HCT116 (cell line): ENCODE measurements around the gene MRPL11. TPM values are rescaled to one million over a fixed set of nuclear protein-coding genes. Genes with fewer than 3 reads are reported as not detected.

Experiments used
- ATAC-seq: fragments of 200-7000 bp; cut with Tn5 transposase; 2 replicates; pipeline ENCODE4 v1.9.1; 2020; ENCODE audit warnings: mild to moderate bottlenecking, moderate library complexity
- BruUV-seq: library from RNA; stranded (reverse); fragments of 400-500 nt; replicated peaks from 2 replicates; lab custom pipeline; 2021; lab: Mats Ljungman, UMichigan
- CTCF ChIA-PET: fragments of 300-600 bp; sonication (Branson Sonifier 250); formaldehyde crosslinking; loops from one replicate; lab custom pipeline; 2021; ENCODE audit warnings: antibody characterized with exemption; lab: Charles Lee
- POLR2A ChIA-PET: fragments of 300-600, 350-600 bp; sonication (Branson Sonifier 250); formaldehyde crosslinking; loops from one replicate; lab custom pipeline; 2021; ENCODE audit warnings: antibody characterized with exemption; lab: Charles Lee
- RAD21 ChIA-PET, 2 experiments: fragments of 300-600 bp; sonication (Branson Sonifier 250); formaldehyde crosslinking; loops; one replicate each; lab custom pipeline; 2023; ENCODE audit warnings: low total read pairs in 2 of 2; ENCODE audit not compliant: uncharacterized antibody in 2 of 2, unreplicated experiment in 2 of 2, low non-redundant PET in 1 of 2; lab: Charles Lee
- DNase-seq: peaks from one replicate; pipeline ENCODE4 v3.0.0-alpha.2; 2010; ENCODE audit warnings: low read depth, low spot score
- H2AFZ ChIP-seq: fragments of 200-600 bp; shearing (Covaris generic), sonication (generic); 2 replicates; pipeline ENCODE4 v1.6.1; 2017; ENCODE audit warnings: low read depth, mixed run types, mixed read lengths, antibody characterized with exemption, low read length; ENCODE audit not compliant: poor library complexity, severe bottlenecking
- H3K27ac ChIP-seq: 2 replicates; pipeline ENCODE4 v1.5.1; 2012; ENCODE audit warnings: low read depth, low read length
- H3K27me3 ChIP-seq: fragments of 200-600 bp; sonication (generic); 2 replicates; pipeline ENCODE4 v1.6.1; 2016; ENCODE audit warnings: mixed run types, low read length, mixed read lengths; ENCODE audit not compliant: insufficient read depth
- H3K36me3 ChIP-seq, 2 experiments: fragments of 200-500 bp in 1 of 2; fragments of 200-600 bp in 1 of 2; sonication (Bioruptor generic) in 1 of 2; sonication (generic) in 1 of 2; 2 replicates each; pipeline versions ENCODE4 v1.5.1 to v1.6.1; 2014 to 2016; ENCODE audit warnings: low read length in 2 of 2, inconsistent platforms in 1 of 2, mixed read lengths in 1 of 2, mixed run types in 1 of 2; ENCODE audit not compliant: insufficient read depth in 2 of 2, control insufficient read depth in 1 of 2
- H3K4me1 ChIP-seq, 2 experiments: fragments of 200-600 bp in 1 of 2; sonication (generic) in 1 of 2; 2 replicates each; pipeline versions ENCODE4 v1.5.1 to v1.6.1; 2012 to 2017; ENCODE audit warnings: low read length in 2 of 2, inconsistent platforms in 1 of 2, mild to moderate bottlenecking in 1 of 2, mixed read lengths in 1 of 2, mixed run types in 1 of 2, moderate library complexity in 1 of 2; ENCODE audit not compliant: insufficient read depth in 2 of 2, control insufficient read depth in 1 of 2
- H3K4me2 ChIP-seq: fragments of 200-600 bp; sonication (generic); 2 replicates; pipeline ENCODE4 v1.6.1; 2017; ENCODE audit warnings: mixed run types, low read length, mixed read lengths
- H3K4me3 ChIP-seq, 2 experiments: fragments of 200-600 bp in 1 of 2; sonication (generic) in 1 of 2; replicated peaks in 1 of 2; 2 replicates each; pipeline ENCODE4 v1.5.1; 2011 to 2016; ENCODE audit warnings: low read length in 2 of 2, control low read depth in 1 of 2, low read depth in 1 of 2, mild to moderate bottlenecking in 1 of 2, mixed read lengths in 1 of 2, mixed run types in 1 of 2
- H3K79me2 ChIP-seq: fragments of 200-600 bp; sonication (generic); 2 replicates; pipeline ENCODE4 v1.6.1; 2017; ENCODE audit warnings: mild to moderate bottlenecking, mixed run types, low read length, moderate library complexity, mixed read lengths; ENCODE audit not compliant: insufficient read depth
- H3K9ac ChIP-seq: fragments of 200-600 bp; sonication (generic); 2 replicates; pipeline ENCODE4 v1.6.1; 2016; ENCODE audit warnings: low read length, mixed read lengths
- H3K9me2 ChIP-seq: fragments of 200-600 bp; sonication (generic), shearing (Covaris generic); 2 replicates; pipeline ENCODE4 v1.6.1; 2017; ENCODE audit warnings: mixed run types, mild to moderate bottlenecking, moderate library complexity; ENCODE audit not compliant: insufficient read depth
- H3K9me3 ChIP-seq, 2 experiments: fragments of 200-500 bp in 1 of 2; fragments of 200-600 bp in 1 of 2; sonication (Bioruptor generic) in 1 of 2; sonication (generic) in 1 of 2; 2 replicates each; pipeline ENCODE4 v1.6.1; 2014 to 2017; ENCODE audit warnings: low read length in 2 of 2, mixed read lengths in 2 of 2, inconsistent platforms in 1 of 2, low read depth in 1 of 2, mild to moderate bottlenecking in 1 of 2, mixed run types in 1 of 2, moderate library complexity in 1 of 2; ENCODE audit not compliant: control insufficient read depth in 1 of 2, insufficient read depth in 1 of 2
- H4K20me1 ChIP-seq: fragments of 200-600 bp; sonication (generic), shearing (Covaris generic); 2 replicates; pipeline ENCODE4 v1.6.1; 2017; ENCODE audit warnings: mixed run types, mild to moderate bottlenecking, moderate library complexity; ENCODE audit not compliant: insufficient read depth
- CEBPB ChIP-seq: IDR thresholded peaks from 2 replicates; pipeline ENCODE4 v1.6.1; 2012; ENCODE audit warnings: low read depth
- EGR1 ChIP-seq: IDR thresholded peaks from 2 replicates; pipeline ENCODE4 v1.6.1; 2012; ENCODE audit warnings: low read depth
- EZH2 ChIP-seq: fragments of 200-600 bp; sonication (generic); IDR thresholded peaks from 2 replicates; pipeline ENCODE4 v1.6.1; 2017; ENCODE audit warnings: antibody characterized with exemption, mixed run types
- EZH2phosphoT487 ChIP-seq: fragments of 200-600 bp; IDR thresholded peaks from 2 replicates; pipeline ENCODE4 v1.6.1; 2018; ENCODE audit warnings: antibody characterized with exemption, borderline replicate concordance
- FOSL1 ChIP-seq: IDR thresholded peaks from 2 replicates; pipeline ENCODE4 v1.6.1; 2012; ENCODE audit warnings: low read depth
- POLR2A ChIP-seq: IDR thresholded peaks from 2 replicates; pipeline ENCODE4 v1.7.0; 2011; ENCODE audit warnings: borderline replicate concordance; ENCODE audit not compliant: insufficient read depth, insufficient read length; ENCODE audit errors: extremely low read depth
- RAD21 ChIP-seq: IDR thresholded peaks from 2 replicates; pipeline ENCODE4 v1.6.1; 2012; ENCODE audit warnings: low read depth, mild to moderate bottlenecking
- SRF ChIP-seq: IDR thresholded peaks from 2 replicates; pipeline ENCODE4 v1.6.1; 2012; ENCODE audit warnings: low read depth
- YY1 ChIP-seq: IDR thresholded peaks from 2 replicates; pipeline ENCODE4 v1.6.1; 2011; ENCODE audit warnings: low read length, low read depth, moderate library complexity, mild to moderate bottlenecking; ENCODE audit not compliant: insufficient replicate concordance; ENCODE audit errors: extremely low read depth
- ZNF274 ChIP-seq: fragments of 200-500 bp; sonication (Bioruptor generic); IDR thresholded peaks from 2 replicates; pipeline ENCODE4 v1.6.1; 2014; ENCODE audit warnings: mild to moderate bottlenecking, low read depth, low read length, inconsistent platforms
- intact Hi-C: fragments of 100-400 bp; cut with micrococcal nuclease; formaldehyde crosslinking; loops from 2 replicates; pipeline ENCODE4 v1.10.0; 2022
- total RNA-seq: library from RNA; stranded (reverse); gene quantifications from one replicate; pipeline ENCODE4 v1.2.1, GENCODE V29; 2021; ENCODE audit not compliant: unreplicated experiment
- TF ChIP-seq, protein P1 (sequence below), 3 experiments: fragments of 200-600 bp in 1 of 3; sonication (generic) in 1 of 3; IDR thresholded peaks in 2 of 3; conservative IDR thresholded peaks in 1 of 3; 2 replicates each; pipeline ENCODE4 v1.5.1; 2012 to 2017; ENCODE audit warnings: low read depth in 2 of 3, low read length in 2 of 3, antibody characterized with exemption in 1 of 3, borderline replicate concordance in 1 of 3, control low read depth in 1 of 3, mild to moderate bottlenecking in 1 of 3, mixed read lengths in 1 of 3, mixed run types in 1 of 3, moderate library complexity in 1 of 3; ENCODE audit not compliant: insufficient read depth in 1 of 3
- TF ChIP-seq, protein P2 (sequence below): IDR thresholded peaks from 2 replicates; pipeline ENCODE4 v1.6.1; 2012
- TF ChIP-seq, protein P3 (sequence below): IDR thresholded peaks from 2 replicates; pipeline ENCODE4 v1.6.1; 2011; ENCODE audit warnings: mild to moderate bottlenecking, low read length, moderate library complexity; ENCODE audit not compliant: insufficient replicate concordance; ENCODE audit errors: extremely low read depth

Gene MRPL11
- total RNA-seq, 1 experiment from 2014 or later: 126 TPM

DNA sequence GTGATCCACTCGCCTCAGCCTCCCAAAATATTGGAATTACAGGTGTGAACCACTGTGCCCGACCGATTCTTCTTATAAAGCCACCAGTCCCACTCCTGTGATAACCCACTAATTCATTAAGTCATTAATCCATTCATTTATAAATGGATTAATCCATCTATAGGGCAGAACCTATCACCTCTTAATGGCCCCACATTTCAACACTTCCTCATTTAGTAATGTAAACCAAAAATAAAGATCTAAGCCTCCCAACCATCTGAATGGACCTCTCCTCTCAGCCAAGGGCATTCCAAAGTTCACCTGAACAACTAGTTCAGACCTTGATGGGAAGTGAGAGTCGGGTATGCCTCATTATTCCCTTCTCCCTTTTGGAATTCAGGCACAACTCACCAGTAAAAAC is 9.9 kb upstream of the MRPL11 start:
- ChIA-PET RAD21 (no interaction called here), CTCF (interaction anchor here (1.7 kb wide), 1 partner anchor 10 kb away, joined by 4 read pairs; the partner anchor contains the start of gene MRPL11), POLR2A (no interaction called here)
- Histone ChIP-seq H3K4me2 (no peak overlapping the region), H4K20me1 (no peaks in the 10 kb centered on the region), H3K9me3 (no peaks in the 10 kb centered on the region), H3K4me3 (no peak overlapping the region), H3K4me1 (peaks cover 0 to 5% of the 10 kb centered on the region in 2 experiments; a peak in 1 of 4 replicates), H3K27me3 (no peaks in the 10 kb centered on the region), H3K79me2 (no peaks in the 10 kb centered on the region), H3K9me2 (no peaks in the 10 kb centered on the region), H3K36me3 (no peaks in the 10 kb centered on the region), H3K27ac (no peak overlapping the region), H3K9ac (no peak overlapping the region), H2AFZ (no peak overlapping the region)
- ATAC-seq (no peak), DNase-seq (no peak)
- TF ChIP-seq EGR1 (no peak), FOSL1 (no peak), EZH2 (no peak)
- TF ChIP-seq, protein P1, sequence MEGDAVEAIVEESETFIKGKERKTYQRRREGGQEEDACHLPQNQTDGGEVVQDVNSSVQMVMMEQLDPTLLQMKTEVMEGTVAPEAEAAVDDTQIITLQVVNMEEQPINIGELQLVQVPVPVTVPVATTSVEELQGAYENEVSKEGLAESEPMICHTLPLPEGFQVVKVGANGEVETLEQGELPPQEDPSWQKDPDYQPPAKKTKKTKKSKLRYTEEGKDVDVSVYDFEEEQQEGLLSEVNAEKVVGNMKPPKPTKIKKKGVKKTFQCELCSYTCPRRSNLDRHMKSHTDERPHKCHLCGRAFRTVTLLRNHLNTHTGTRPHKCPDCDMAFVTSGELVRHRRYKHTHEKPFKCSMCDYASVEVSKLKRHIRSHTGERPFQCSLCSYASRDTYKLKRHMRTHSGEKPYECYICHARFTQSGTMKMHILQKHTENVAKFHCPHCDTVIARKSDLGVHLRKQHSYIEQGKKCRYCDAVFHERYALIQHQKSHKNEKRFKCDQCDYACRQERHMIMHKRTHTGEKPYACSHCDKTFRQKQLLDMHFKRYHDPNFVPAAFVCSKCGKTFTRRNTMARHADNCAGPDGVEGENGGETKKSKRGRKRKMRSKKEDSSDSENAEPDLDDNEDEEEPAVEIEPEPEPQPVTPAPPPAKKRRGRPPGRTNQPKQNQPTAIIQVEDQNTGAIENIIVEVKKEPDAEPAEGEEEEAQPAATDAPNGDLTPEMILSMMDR (IDR thresholded peaks at IDR 0.05 in 2 of 3, conservative IDR thresholded peaks at IDR 0.05 in 1 of 3; ENCODE audit: borderline replicate concordance in 1 of 3, insufficient read depth in 1 of 3, low read depth in 2 of 3, low read length in 2 of 3): no peak
- BruUV-seq: no TSS peak
- intact Hi-C loops: no loop called here

DNA sequence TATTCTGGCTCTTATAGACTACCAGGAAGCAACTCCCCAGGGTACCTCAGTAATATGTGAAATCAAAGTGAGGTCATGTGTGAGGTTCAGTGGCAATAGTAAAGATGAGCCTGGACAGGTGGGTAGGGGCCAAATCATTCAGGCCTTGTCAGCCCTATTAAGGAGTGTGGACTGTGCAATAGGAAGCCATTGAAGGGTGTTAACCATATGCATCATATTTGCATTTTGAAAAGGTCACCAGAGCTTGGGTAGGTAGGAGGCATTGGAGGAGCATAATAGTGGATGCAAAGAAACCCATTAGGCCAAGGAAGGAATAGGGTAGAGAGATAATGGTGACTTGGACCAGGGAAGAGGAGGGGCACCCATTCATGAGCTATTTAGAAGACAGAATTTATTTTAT is 8.4 kb upstream of the MRPL11 start:
- no TSS peak for BruUV-seq

More for the DNA sequence above, 8.4 kb upstream of the MRPL11 start:
- H3K9me3 ChIP-seq: no peaks in the 10 kb centered on the region
- RAD21 ChIA-PET: no interaction called here
- no peak overlapping the region for H3K9ac ChIP-seq
- no peaks in the 10 kb centered on the region for H3K27me3 ChIP-seq
- no peak overlapping the region for H3K27ac ChIP-seq
- no peaks in the 10 kb centered on the region for H3K79me2 ChIP-seq
- ATAC-seq (no peak), DNase-seq (no peak)
- no peak overlapping the region for H3K4me2 ChIP-seq
- POLR2A ChIA-PET: no interaction called here
- CTCF ChIA-PET: interaction anchor here (1.7 kb wide), 1 partner anchor 8 kb away, joined by 4 read pairs; the partner anchor contains the start of gene MRPL11
- H2AFZ ChIP-seq: no peak overlapping the region
- TF ChIP-seq FOSL1: no peak
- TF ChIP-seq ZNF274: no peak
- TF ChIP-seq POLR2A: no peak
- TF ChIP-seq YY1: no peak
- TF ChIP-seq, protein P2, sequence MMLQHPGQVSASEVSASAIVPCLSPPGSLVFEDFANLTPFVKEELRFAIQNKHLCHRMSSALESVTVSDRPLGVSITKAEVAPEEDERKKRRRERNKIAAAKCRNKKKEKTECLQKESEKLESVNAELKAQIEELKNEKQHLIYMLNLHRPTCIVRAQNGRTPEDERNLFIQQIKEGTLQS: no peak
- TF ChIP-seq, protein P3, sequence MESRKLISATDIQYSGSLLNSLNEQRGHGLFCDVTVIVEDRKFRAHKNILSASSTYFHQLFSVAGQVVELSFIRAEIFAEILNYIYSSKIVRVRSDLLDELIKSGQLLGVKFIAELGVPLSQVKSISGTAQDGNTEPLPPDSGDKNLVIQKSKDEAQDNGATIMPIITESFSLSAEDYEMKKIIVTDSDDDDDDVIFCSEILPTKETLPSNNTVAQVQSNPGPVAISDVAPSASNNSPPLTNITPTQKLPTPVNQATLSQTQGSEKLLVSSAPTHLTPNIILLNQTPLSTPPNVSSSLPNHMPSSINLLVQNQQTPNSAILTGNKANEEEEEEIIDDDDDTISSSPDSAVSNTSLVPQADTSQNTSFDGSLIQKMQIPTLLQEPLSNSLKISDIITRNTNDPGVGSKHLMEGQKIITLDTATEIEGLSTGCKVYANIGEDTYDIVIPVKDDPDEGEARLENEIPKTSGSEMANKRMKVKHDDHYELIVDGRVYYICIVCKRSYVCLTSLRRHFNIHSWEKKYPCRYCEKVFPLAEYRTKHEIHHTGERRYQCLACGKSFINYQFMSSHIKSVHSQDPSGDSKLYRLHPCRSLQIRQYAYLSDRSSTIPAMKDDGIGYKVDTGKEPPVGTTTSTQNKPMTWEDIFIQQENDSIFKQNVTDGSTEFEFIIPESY: no peak
- TF ChIP-seq EGR1: no peak
- no peak for TF ChIP-seq SRF
- TF ChIP-seq, protein P1 (IDR thresholded peaks at IDR 0.05 in 2 of 3, conservative IDR thresholded peaks at IDR 0.05 in 1 of 3; ENCODE audit: borderline replicate concordance in 1 of 3, insufficient read depth in 1 of 3, low read depth in 2 of 3, low read length in 2 of 3): no peak
- no peak for TF ChIP-seq EZH2phosphoT487
- no peak for TF ChIP-seq RAD21
- no peak for TF ChIP-seq CEBPB
- no peaks in the 10 kb centered on the region for H4K20me1 ChIP-seq
- H3K4me3 ChIP-seq: no peak overlapping the region
- peaks cover 0 to 10% of the 10 kb centered on the region in 2 experiments; a peak in 1 of 4 replicates for H3K4me1 ChIP-seq
- no peaks in the 10 kb centered on the region for H3K36me3 ChIP-seq
- H3K9me2 ChIP-seq: no peaks in the 10 kb centered on the region
- intact Hi-C loops: no loop called here
